ENCODE data around the gene ANP32E. TPM values are rescaled to one million over a fixed set of nuclear protein-coding genes. Genes with fewer than 3 reads are reported as not detected.

Gene ANP32E
- total and polyA plus RNA-seq, 2 of the 8 experiments (the other 6 are each of a cell fraction or from before 2014, with no cell fraction given), result 20.7 to 123 TPM

- ChIA-PET POLR2A (ENCODE audit: partially characterized antibody) (interaction anchor here (1.3 to 4.1 kb wide), 2 partner anchors 12 to 15 kb away, joined by 3 to 17 read pairs; no protein-coding TSS in a partner anchor), CTCF (ENCODE audit: partially characterized antibody) (interaction anchor here (0.9 to 2.4 kb wide), 2 partner anchors 7 to 11 kb away, joined by 3 to 9 read pairs; no protein-coding TSS in a partner anchor)
- no peak overlapping the region for H2AFZ ChIP-seq (ENCODE audit: low read length)
- H3K4me1 ChIP-seq (replicated peaks in 1 of 4; ENCODE audit: control insufficient read depth in 3 of 4, insufficient read depth in 4 of 4, low read length in 3 of 4), result no peaks in the 10 kb centered on the region
- no peaks in the 10 kb centered on the region for H3K23me2 ChIP-seq (ENCODE audit: low read depth, low read length)
- peaks cover under 1 to 2% of the 10 kb centered on the region in 2 experiments for H4K20me1 ChIP-seq (replicated peaks in 1 of 2; ENCODE audit: control insufficient read depth in 1 of 2, insufficient read depth in 2 of 2, low read length in 2 of 2)
- no peak overlapping the region for H3K4me2 ChIP-seq (ENCODE audit: insufficient read depth in 1 of 2, low read depth in 2 of 2, low read length in 2 of 2)
- H2AK5ac ChIP-seq (ENCODE audit: low read depth, low read length), result no peak overlapping the region
- H3K79me1 ChIP-seq (ENCODE audit: low read depth, low read length), result no peaks in the 10 kb centered on the region
- no peak overlapping the region for H3K18ac ChIP-seq (ENCODE audit: extremely low read depth, low read length)
- WGBS, 2 experiments (ENCODE audit: extremely low coverage in 1 of 2, insufficient coverage in 1 of 2, insufficient read length in 1 of 2, insufficient replicate concordance in 2 of 2, low coverage in 1 of 2, low lambda C conversion rate in 2 of 2, missing lambda C conversion rate in 1 of 2), result 87% methylated on average over 2 of the region's 2 CpGs; no CpG with 5 or more reads in 1 of the 2 experiments
- H2BK15ac ChIP-seq (ENCODE audit: low read length), result no peak overlapping the region
- TF ChIP-seq CTCF (IDR thresholded peaks at IDR 0.05; ENCODE audit: control extremely low read depth in 1 of 3, insufficient read depth in 1 of 3, low read depth in 1 of 3, low read length in 3 of 3) (peak in 1 of 3 experiments; percentile 25; a peak in 2 of 4 replicates), BACH1 (IDR thresholded peaks at IDR 0.05; ENCODE audit: low read length) (no peak)
- DNase-seq (ENCODE audit: low read depth in 1 of 2, low spot score in 2 of 2) (peak in 1 of 2 experiments; percentile 35), FAIRE-seq (no peak)
- H3K56ac ChIP-seq (replicated peaks; ENCODE audit: insufficient read length, low read depth, low read length), result no peak overlapping the region
- peaks cover 14 to 52% (median 34%) of the 10 kb centered on the region in 4 experiments for H3K36me3 ChIP-seq (ENCODE audit: control insufficient read depth in 2 of 4, insufficient read depth in 4 of 4, low read length in 3 of 4)
- H3K27ac ChIP-seq (ENCODE audit: low read depth, low read length), result no peak overlapping the region
- H3K14ac ChIP-seq (ENCODE audit: insufficient read length), result no peak overlapping the region
- no peak overlapping the region for H2BK120ac ChIP-seq (replicated peaks; ENCODE audit: low read depth, low read length)
- no peak overlapping the region for H4K5ac ChIP-seq (ENCODE audit: insufficient read length, low read depth, low read length)
- no peak overlapping the region for H3K9ac ChIP-seq (replicated peaks in 1 of 4; ENCODE audit: extremely low read depth in 1 of 4, low read depth in 3 of 4, low read length in 3 of 4)
- H3K23ac ChIP-seq (ENCODE audit: insufficient read length), result no peak overlapping the region
- no peaks in the 10 kb centered on the region for H3K27me3 ChIP-seq (replicated peaks in 1 of 4; ENCODE audit: control insufficient read depth in 3 of 4, extremely low read depth in 1 of 4, insufficient read depth in 3 of 4, low read length in 3 of 4)
- no peak overlapping the region for H2BK5ac ChIP-seq (ENCODE audit: low read depth, low read length)
- no peak overlapping the region for H4K8ac ChIP-seq (ENCODE audit: extremely low read depth, insufficient read depth, low read length)
- H3K79me2 ChIP-seq (ENCODE audit: control insufficient read depth in 1 of 2, insufficient read depth in 2 of 2, low read length in 2 of 2), result no peaks in the 10 kb centered on the region; a peak in 1 of 4 replicates
- no peak overlapping the region for H3K4ac ChIP-seq (replicated peaks; ENCODE audit: insufficient read length, low read depth, low read length)
- no peaks in the 10 kb centered on the region for H3K9me3 ChIP-seq (ENCODE audit: insufficient read depth in 2 of 2, low read depth in 1 of 2, low read length in 1 of 2)
- H4K91ac ChIP-seq (replicated peaks; ENCODE audit: insufficient read length, low read length), result no peak overlapping the region
- no peak overlapping the region for H3K4me3 ChIP-seq (ENCODE audit: extremely low read depth in 1 of 4, insufficient read depth in 2 of 4, low read depth in 3 of 4, low read length in 4 of 4)
- H2BK12ac ChIP-seq (ENCODE audit: low read depth, low read length), result no peak overlapping the region
- H2BK20ac ChIP-seq (ENCODE audit: low read length), result no peak overlapping the region
Measured at GRCh38 chr1:150221552-150221951, 14.4 kb downstream of the ANP32E start.

Data from H1 (cell line).